HEK293 (cell line): ENCODE measurements around the gene RASAL2.

Experiments used
- CTCF ChIP-seq: fragments of 450-650 bp; formaldehyde crosslinking; IDR thresholded peaks from 2 replicates; pipeline ENCODE4 v1.5.1; 2016; ENCODE audit warnings: missing biosample characterization, missing genetic modification characterization
- EGR2 ChIP-seq: fragments of 450-650 bp; formaldehyde crosslinking; IDR thresholded peaks from 2 replicates; pipeline ENCODE4 v1.5.1; 2016; ENCODE audit warnings: low read depth, missing biosample characterization, missing genetic modification characterization
- IKZF3 ChIP-seq: fragments of 450-650 bp; IDR thresholded peaks from 2 replicates; pipeline ENCODE4 v1.5.0; 2018; ENCODE audit warnings: missing biosample characterization, mild to moderate bottlenecking, missing genetic modification characterization, moderate library complexity
- YY1 ChIP-seq: fragments of 450-650 bp; formaldehyde crosslinking; IDR thresholded peaks from 2 replicates; pipeline ENCODE4 v1.5.1; 2018; ENCODE audit warnings: missing biosample characterization, missing genetic modification characterization
- ZNF121 ChIP-seq: fragments of 450-650 bp; formaldehyde crosslinking; IDR thresholded peaks from 2 replicates; pipeline ENCODE4 v1.5.1; 2016; ENCODE audit warnings: missing biosample characterization, missing genetic modification characterization
- ZNF416 ChIP-seq: fragments of 450-650 bp; formaldehyde crosslinking; IDR thresholded peaks from 2 replicates; pipeline ENCODE4 v1.5.1; 2016; ENCODE audit warnings: missing biosample characterization, missing genetic modification characterization
- TF ChIP-seq, protein P1 (sequence below): fragments of 450-650 bp; formaldehyde crosslinking; IDR thresholded peaks from 2 replicates; pipeline ENCODE4 v1.5.1; 2016; ENCODE audit warnings: missing biosample characterization, missing genetic modification characterization

- TF ChIP-seq, protein P1, sequence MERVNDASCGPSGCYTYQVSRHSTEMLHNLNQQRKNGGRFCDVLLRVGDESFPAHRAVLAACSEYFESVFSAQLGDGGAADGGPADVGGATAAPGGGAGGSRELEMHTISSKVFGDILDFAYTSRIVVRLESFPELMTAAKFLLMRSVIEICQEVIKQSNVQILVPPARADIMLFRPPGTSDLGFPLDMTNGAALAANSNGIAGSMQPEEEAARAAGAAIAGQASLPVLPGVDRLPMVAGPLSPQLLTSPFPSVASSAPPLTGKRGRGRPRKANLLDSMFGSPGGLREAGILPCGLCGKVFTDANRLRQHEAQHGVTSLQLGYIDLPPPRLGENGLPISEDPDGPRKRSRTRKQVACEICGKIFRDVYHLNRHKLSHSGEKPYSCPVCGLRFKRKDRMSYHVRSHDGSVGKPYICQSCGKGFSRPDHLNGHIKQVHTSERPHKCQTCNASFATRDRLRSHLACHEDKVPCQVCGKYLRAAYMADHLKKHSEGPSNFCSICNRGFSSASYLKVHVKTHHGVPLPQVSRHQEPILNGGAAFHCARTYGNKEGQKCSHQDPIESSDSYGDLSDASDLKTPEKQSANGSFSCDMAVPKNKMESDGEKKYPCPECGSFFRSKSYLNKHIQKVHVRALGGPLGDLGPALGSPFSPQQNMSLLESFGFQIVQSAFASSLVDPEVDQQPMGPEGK (tag by site-specific recombination) = no peak
- TF ChIP-seq ZNF121 (tag by site-specific recombination) = no peak
- no peak for TF ChIP-seq ZNF416 (tag by site-specific recombination)
- no peak for TF ChIP-seq IKZF3 (tag by site-specific recombination)
- no peak for TF ChIP-seq CTCF
- TF ChIP-seq YY1 (tag by site-specific recombination) = no peak
- no peak for TF ChIP-seq EGR2 (tag by site-specific recombination)
These were observed 367.8 kb downstream of the RASAL2 start for GRCh38 chr1:178461701-178462100.
